Measurements from ENCODE around the gene TEFM.
"Not testable (repeated sequence)": the region's sequence is repeated elsewhere in the genome, so short reads cannot be mapped to it uniquely, and the experiment has no call there.

TEFM gene

GRCh38 chr17:30921544-30922196 is 15.6 kb upstream of the TEFM start, which contains the start of gene ADAP2:
Gene ADAP2, plus strand, starts transcription at chr17:30921945. Its CDS starts 70 bp downstream, at chr17:30922015.
- DNase-seq (ENCODE audit: low read depth in 2 of 2), result no peak

- DNase-seq (ENCODE audit: low read depth in 2 of 2), result no peak
Measured at GRCh38 chr17:30920683-30921543, 14.9 kb upstream of the TEFM start.

GRCh38 chr17:30920282-30920681 is 14.2 kb upstream of the TEFM start:
- DNase-seq (ENCODE audit: low read depth in 2 of 2), result no peak

GRCh38 chr17:30917050-30917449 is 11.0 kb upstream of the TEFM start:
- no peak for DNase-seq (ENCODE audit: low read depth in 2 of 2)

GRCh38 chr17:30915833-30916611 is 10.0 kb upstream of the TEFM start:
- no peak for DNase-seq (ENCODE audit: low read depth in 2 of 2)

GRCh38 chr17:30913955-30914354 is 7.9 kb upstream of the TEFM start:
- DNase-seq (ENCODE audit: low read depth in 2 of 2), result no peak

GRCh38 chr17:30910151-30910550 is 4.1 kb upstream of the TEFM start:
- DNase-seq (ENCODE audit: low read depth in 2 of 2), result not testable (repeated sequence)

GRCh38 chr17:30908717-30909420 is 2.8 kb upstream of the TEFM start:
- DNase-seq (ENCODE audit: low read depth in 2 of 2), result no peak

GRCh38 chr17:30905742-30906100 is 317 bp downstream of the TEFM start:
- DNase-seq (ENCODE audit: low read depth in 2 of 2), result no peak

- DNase-seq (ENCODE audit: low read depth in 2 of 2), result no peak
Measured at GRCh38 chr17:30897311-30897710, 8.7 kb downstream of the TEFM start.

- no peak for DNase-seq (ENCODE audit: low read depth in 2 of 2)
Measured at GRCh38 chr17:30894236-30894635, 11.8 kb downstream of the TEFM start.

GRCh38 chr17:30886187-30886586 is 19.9 kb downstream of the TEFM start:
- DNase-seq (ENCODE audit: low read depth in 2 of 2), result no peak

- no peak for DNase-seq (ENCODE audit: low read depth in 2 of 2)
Measured at GRCh38 chr17:30869005-30869404, 37.0 kb downstream of the TEFM start.

- DNase-seq (ENCODE audit: low read depth in 2 of 2), result no peak
Measured at GRCh38 chr17:30864636-30865035, 41.4 kb downstream of the TEFM start.

- DNase-seq (ENCODE audit: low read depth in 2 of 2), result no peak
Measured at GRCh38 chr17:30858556-30859250, 47.3 kb downstream of the TEFM start.

- no peak for DNase-seq (ENCODE audit: low read depth in 2 of 2)
Measured at GRCh38 chr17:30854146-30854545, 51.9 kb downstream of the TEFM start.
